Measurements from ENCODE around the gene RPL18A.

- TF ChIP-seq POLR2A (IDR thresholded peaks at IDR 0.05) = no peak
- TF ChIP-seq, protein P1, sequence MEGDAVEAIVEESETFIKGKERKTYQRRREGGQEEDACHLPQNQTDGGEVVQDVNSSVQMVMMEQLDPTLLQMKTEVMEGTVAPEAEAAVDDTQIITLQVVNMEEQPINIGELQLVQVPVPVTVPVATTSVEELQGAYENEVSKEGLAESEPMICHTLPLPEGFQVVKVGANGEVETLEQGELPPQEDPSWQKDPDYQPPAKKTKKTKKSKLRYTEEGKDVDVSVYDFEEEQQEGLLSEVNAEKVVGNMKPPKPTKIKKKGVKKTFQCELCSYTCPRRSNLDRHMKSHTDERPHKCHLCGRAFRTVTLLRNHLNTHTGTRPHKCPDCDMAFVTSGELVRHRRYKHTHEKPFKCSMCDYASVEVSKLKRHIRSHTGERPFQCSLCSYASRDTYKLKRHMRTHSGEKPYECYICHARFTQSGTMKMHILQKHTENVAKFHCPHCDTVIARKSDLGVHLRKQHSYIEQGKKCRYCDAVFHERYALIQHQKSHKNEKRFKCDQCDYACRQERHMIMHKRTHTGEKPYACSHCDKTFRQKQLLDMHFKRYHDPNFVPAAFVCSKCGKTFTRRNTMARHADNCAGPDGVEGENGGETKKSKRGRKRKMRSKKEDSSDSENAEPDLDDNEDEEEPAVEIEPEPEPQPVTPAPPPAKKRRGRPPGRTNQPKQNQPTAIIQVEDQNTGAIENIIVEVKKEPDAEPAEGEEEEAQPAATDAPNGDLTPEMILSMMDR (IDR thresholded peaks at IDR 0.05) = no peak
These were observed 9.5 kb downstream of the RPL18A start for GRCh38 chr19:17869114-17869608.
